Activated CD4-positive, alpha-beta memory T cell treated with anti-CD3 and anti-CD28 coated beads for 36 hours (primary cell): ENCODE measurements around the gene USP37. TPM values are rescaled to one million over a fixed set of nuclear protein-coding genes. Genes with fewer than 3 reads are reported as not detected.
A peak's percentile ranks its signal among the peaks of the same experiment; 100 is the strongest.

Source experiments
- CTCF ChIA-PET: fragments of 350-600 bp; sonication (Branson Sonifier 250); formaldehyde crosslinking; loops from one replicate; lab custom pipeline; 2021; ENCODE audit warnings: antibody characterized with exemption, inconsistent platforms; lab: Charles Lee
- POLR2A ChIA-PET: fragments of 350-600 bp; sonication (Branson Sonifier 250); formaldehyde crosslinking; loops from one replicate; lab custom pipeline; 2021; ENCODE audit warnings: antibody characterized with exemption; lab: Charles Lee
- DNase-seq: peaks from one replicate; pipeline ENCODE4 v3.0.0-alpha.2; 2020
- H3K27ac Mint-ChIP-seq: one replicate; pipeline ENCODE4 v1.8.0; 2021; ENCODE audit warnings: mixed read lengths
- H3K27me3 Mint-ChIP-seq: one replicate; pipeline ENCODE4 v1.8.0; 2021; ENCODE audit warnings: mixed read lengths
- H3K36me3 Mint-ChIP-seq: one replicate; pipeline ENCODE4 v1.8.0; 2021; ENCODE audit warnings: mixed read lengths
- H3K4me1 Mint-ChIP-seq: one replicate; pipeline ENCODE4 v1.8.0; 2021; ENCODE audit warnings: low read depth, mixed read lengths
- H3K4me3 Mint-ChIP-seq: one replicate; pipeline ENCODE4 v1.8.0; 2021; ENCODE audit warnings: mild to moderate bottlenecking, mixed read lengths
- H3K9me3 Mint-ChIP-seq: one replicate; pipeline ENCODE4 v1.8.0; 2021; ENCODE audit warnings: mixed read lengths
- intact Hi-C: fragments of 100-400 bp; cut with micrococcal nuclease; formaldehyde crosslinking; loops from one replicate; pipeline ENCODE4 v1.15.1; 2023
- microRNA-seq: library from miRNA; unstranded; fragments of <30 nt; microRNA quantifications from one replicate; pipeline ENCODE4 v1.2.0, GENCODE V29; 2022; ENCODE audit warnings: borderline number of aligned reads, borderline microRNAs expressed, borderline replicate concordance
- total RNA-seq, 2 experiments: library from RNA; stranded (reverse); gene quantifications; one replicate each; pipeline ENCODE4 v1.2.3, GENCODE V29; 2021

Gene USP37
- total RNA-seq, 2 experiments from 2014 or later: 27.2 to 28.7 TPM

DNA sequence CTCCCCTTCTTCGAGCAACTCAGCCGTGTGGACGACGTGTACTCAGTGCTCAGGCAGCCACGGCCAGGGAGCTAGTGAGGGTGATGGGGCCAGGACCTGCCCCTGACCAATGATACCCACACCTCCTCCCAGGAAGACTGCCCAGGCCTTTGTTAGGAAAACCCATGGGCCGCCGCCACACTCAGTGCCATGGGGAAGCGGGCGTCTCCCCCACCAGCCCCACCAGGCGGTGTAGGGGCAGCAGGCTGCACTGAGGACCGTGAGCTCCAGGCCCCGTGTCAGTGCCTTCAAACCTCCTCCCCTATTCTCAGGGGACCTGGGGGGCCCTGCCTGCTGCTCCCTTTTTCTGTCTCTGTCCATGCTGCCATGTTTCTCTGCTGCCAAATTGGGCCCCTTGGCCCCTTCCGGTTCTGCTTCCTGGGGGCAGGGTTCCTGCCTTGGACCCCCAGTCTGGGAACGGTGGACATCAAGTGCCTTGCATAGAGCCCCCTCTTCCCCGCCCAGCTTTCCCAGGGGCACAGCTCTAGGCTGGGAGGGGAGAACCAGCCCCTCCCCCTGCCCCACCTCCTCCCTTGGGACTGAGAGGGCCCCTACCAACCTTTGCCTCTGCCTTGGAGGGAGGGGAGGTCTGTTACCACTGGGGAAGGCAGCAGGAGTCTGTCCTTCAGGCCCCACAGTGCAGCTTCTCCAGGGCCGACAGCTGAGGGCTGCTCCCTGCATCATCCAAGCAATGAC, 163.6 kb downstream of the USP37 start:
- H3K27ac Mint-ChIP-seq: no peak overlapping the region
- POLR2A ChIA-PET: interaction anchor here (0.6 to 1.9 kb wide), 2 partner anchors 118 to 848 kb away, joined by 5 to 6 read pairs; partner anchors contain the start of gene TUBA4B
- peaks cover 5% of the 10 kb centered on the region for H3K27me3 Mint-ChIP-seq
- CTCF ChIA-PET: interaction anchor here (0.5 to 1.5 kb wide), 4 partner anchors 8 to 244 kb away, joined by 3 to 4 read pairs (median 4); no protein-coding TSS in a partner anchor
- H3K4me3 Mint-ChIP-seq: no peak overlapping the region
- H3K4me1 Mint-ChIP-seq: peaks cover 47% of the 10 kb centered on the region
- no peaks in the 10 kb centered on the region for H3K9me3 Mint-ChIP-seq
- intact Hi-C loops: loop anchor here (5.0 kb wide), 3 partner anchors 113 to 983 kb away; partner anchors contain the start of gene DNPEP
- H3K36me3 Mint-ChIP-seq: peaks cover 18% of the 10 kb centered on the region
- DNase-seq: no peak

- H3K36me3 Mint-ChIP-seq: peaks cover 18% of the 10 kb centered on the region
- intact Hi-C loops: no loop called here
- peaks cover 47% of the 10 kb centered on the region for H3K4me1 Mint-ChIP-seq
- no peak overlapping the region for H3K27ac Mint-ChIP-seq
- ChIA-PET POLR2A (interaction anchor here (1.9 kb wide), 1 partner anchor 117 kb away, joined by 5 read pairs; no protein-coding TSS in a partner anchor), CTCF (no interaction called here)
- no peak overlapping the region for H3K4me3 Mint-ChIP-seq
- no peaks in the 10 kb centered on the region for H3K9me3 Mint-ChIP-seq
- peaks cover 5% of the 10 kb centered on the region for H3K27me3 Mint-ChIP-seq
- no peak for DNase-seq
Observed at GRCh38 chr2:218403810-218404209, 164.3 kb downstream of the USP37 start.

GRCh38 chr2:218402911-218403411, 165.2 kb downstream of the USP37 start:
- Mint-ChIP-seq H3K27me3 (peaks cover 5% of the 10 kb centered on the region), H3K9me3 (no peaks in the 10 kb centered on the region), H3K27ac (no peak overlapping the region), H3K4me1 (peaks cover 45% of the 10 kb centered on the region), H3K4me3 (no peak overlapping the region), H3K36me3 (peaks cover 18% of the 10 kb centered on the region)
- CTCF ChIA-PET: no interaction called here
- no peak for DNase-seq
- POLR2A ChIA-PET: no interaction called here
- intact Hi-C loops: no loop called here

DNA sequence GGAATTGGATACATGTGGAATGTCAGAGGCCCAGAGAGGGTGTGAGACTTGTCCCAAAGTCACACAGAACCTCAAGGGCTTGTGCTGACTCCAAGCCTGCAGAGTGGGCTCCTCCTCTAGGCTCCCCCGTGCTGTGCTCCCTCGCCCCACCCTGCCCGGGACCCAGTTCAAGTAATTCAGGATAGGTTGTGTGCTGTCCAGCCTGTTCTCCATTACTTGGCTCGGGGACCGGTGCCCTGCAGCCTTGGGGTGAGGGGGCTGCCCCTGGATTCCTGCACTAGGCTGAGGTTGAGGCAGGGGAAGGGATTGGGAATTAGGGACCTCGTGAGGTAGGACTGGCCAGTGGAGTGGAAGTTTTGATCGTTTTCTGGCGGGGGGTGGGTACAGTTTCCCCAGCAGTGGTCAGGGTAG, 165.7 kb downstream of the USP37 start:
- Mint-ChIP-seq H3K9me3 (no peaks in the 10 kb centered on the region), H3K36me3 (peaks cover 18% of the 10 kb centered on the region), H3K4me1 (peaks cover 45% of the 10 kb centered on the region), H3K4me3 (no peak overlapping the region), H3K27ac (no peak overlapping the region), H3K27me3 (peaks cover 4% of the 10 kb centered on the region)
- ChIA-PET POLR2A (interaction anchor here (1.4 kb wide), 1 partner anchor 111 kb away, joined by 3 read pairs; no protein-coding TSS in a partner anchor), CTCF (interaction anchor here (1.2 to 1.4 kb wide), 2 partner anchors 64 to 110 kb away, joined by 5 read pairs; partner anchors contain the start of gene TMBIM1)
- intact Hi-C loops: no loop called here
- DNase-seq: no peak

DNA sequence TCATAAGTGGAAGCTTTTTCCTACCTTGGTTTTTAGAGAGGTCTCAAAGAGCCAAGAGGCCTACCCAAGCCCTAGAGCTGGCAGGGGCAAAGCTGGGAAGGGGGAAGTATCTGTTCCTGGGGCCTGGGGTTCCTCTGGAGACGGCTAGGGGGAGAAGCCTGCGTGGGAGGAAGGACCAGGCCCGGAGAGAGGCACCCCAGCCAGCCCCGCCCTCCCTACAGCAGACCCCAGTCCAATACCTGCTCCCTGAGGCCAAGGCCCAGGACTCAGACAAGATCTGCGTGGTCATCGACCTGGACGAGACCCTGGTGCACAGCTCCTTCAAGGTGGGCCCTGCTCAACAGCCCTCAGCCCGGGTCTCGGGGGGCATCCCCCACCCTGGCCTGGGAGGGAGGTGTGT, 166.3 kb downstream of the USP37 start:
- POLR2A ChIA-PET: interaction anchor here (1.4 kb wide), 1 partner anchor 111 kb away, joined by 3 read pairs; no protein-coding TSS in a partner anchor
- DNase-seq: no peak
- no peaks in the 10 kb centered on the region for H3K9me3 Mint-ChIP-seq
- peak overlapping the region; percentile 91 for H3K4me3 Mint-ChIP-seq
- intact Hi-C loops: no loop called here
- H3K27me3 Mint-ChIP-seq: no peaks in the 10 kb centered on the region
- CTCF ChIA-PET: interaction anchor here (1.2 to 1.4 kb wide), 2 partner anchors 64 to 110 kb away, joined by 5 read pairs; partner anchors contain the start of gene TMBIM1
- peaks cover 46% of the 10 kb centered on the region for H3K4me1 Mint-ChIP-seq
- H3K36me3 Mint-ChIP-seq: peaks cover 14% of the 10 kb centered on the region
- H3K27ac Mint-ChIP-seq: peak overlapping the region; percentile 24

- no peaks in the 10 kb centered on the region for H3K27me3 Mint-ChIP-seq
- CTCF ChIA-PET: interaction anchor here (0.8 to 1.4 kb wide), 4 partner anchors 65 to 114 kb away, joined by 3 to 6 read pairs (median 5); partner anchors contain the start of gene TMBIM1
- no peak for DNase-seq
- peak overlapping the region; percentile 91 for H3K4me3 Mint-ChIP-seq
- intact Hi-C loops: no loop called here
- POLR2A ChIA-PET: interaction anchor here (1.1 to 1.4 kb wide), 3 partner anchors 110 to 258 kb away, joined by 3 read pairs; partner anchors contain the start of genes BCS1L and ZNF142
- no peaks in the 10 kb centered on the region for H3K9me3 Mint-ChIP-seq
- H3K4me1 Mint-ChIP-seq: peaks cover 48% of the 10 kb centered on the region
- H3K27ac Mint-ChIP-seq: peak overlapping the region; percentile 90
- peaks cover 14% of the 10 kb centered on the region for H3K36me3 Mint-ChIP-seq
Observed at GRCh38 chr2:218400930-218401881, 166.9 kb downstream of the USP37 start.

Small RNA genes lying within 50 kb of the gene (microRNA-seq; reads per million reads assigned to microRNA genes)
- 37,871 reads per million, percentile 98 among the genes with 10 or more reads in this experiment for gene MIR26B

Other genes starting within 250 kb of the USP37 start
- gene CATIP, start 211.5 kb downstream of the USP37 start, total RNA-seq: not detected
- gene SLC11A1, start 186.1 kb downstream of the USP37 start, total RNA-seq: under 1 TPM; 0.10 to 0.26 TPM
- gene CTDSP1, start 168.5 kb downstream of the USP37 start, total RNA-seq: 10 to 100 TPM; 64.4 to 69.7 TPM
- gene VIL1, start 149.2 kb downstream of the USP37 start, total RNA-seq: not detected
- 10 to 100 TPM; 84.7 to 87.3 TPM for gene CNOT9, start 488 bp upstream of the USP37 start, total RNA-seq
- gene PLCD4, start 39.5 kb upstream of the USP37 start, total RNA-seq: under 1 TPM; 0.51 to 0.78 TPM
- gene ZNF142, start 91.3 kb upstream of the USP37 start, total RNA-seq: 10 to 100 TPM; 33.7 to 34.8 TPM
- gene BCS1L, start 91.3 kb upstream of the USP37 start, total RNA-seq: 10 to 100 TPM; 57.1 to 64.5 TPM
- gene RNF25, start 103.7 kb upstream of the USP37 start, total RNA-seq: 10 to 100 TPM; 15.2 to 15.6 TPM
- 10 to 100 TPM; 15.9 to 19.0 TPM for gene STK36, start 103.7 kb upstream of the USP37 start, total RNA-seq
- 10 to 100 TPM; 30.1 to 32.1 TPM for gene TTLL4, start 142.5 kb upstream of the USP37 start, total RNA-seq
- under 1 TPM in 1 of 2 experiments, not detected in 1; 0.10 TPM for gene CYP27A1, start 213.8 kb upstream of the USP37 start, total RNA-seq